HepG2 (cell line): ENCODE results near the gene ZFP36. TPM values are rescaled to one million over a fixed set of nuclear protein-coding genes. Genes with fewer than 3 reads are reported as not detected.

ENCODE experiments used
- CCDC6 ChIP-seq: sonication (generic); formaldehyde crosslinking; IDR thresholded peaks from 2 replicates; pipeline ENCODE4 v1.8.1; 2022; ENCODE audit warnings: mild to moderate bottlenecking, missing genetic modification reagents, moderate library complexity
- FOSL1 ChIP-seq: sonication (generic); formaldehyde crosslinking; IDR thresholded peaks from 2 replicates; pipeline ENCODE4 v1.9.0; 2021; ENCODE audit warnings: missing genetic modification reagents, borderline replicate concordance
- REPIN1 ChIP-seq: sonication (generic); formaldehyde crosslinking; IDR thresholded peaks from 2 replicates; pipeline ENCODE4 v1.8.0; 2022; ENCODE audit warnings: missing genetic modification reagents, low read depth, mild to moderate bottlenecking, borderline replicate concordance
- SP2 ChIP-seq: sonication (generic); formaldehyde crosslinking; IDR thresholded peaks from 2 replicates; pipeline ENCODE4 v1.5.1; 2020; ENCODE audit warnings: mild to moderate bottlenecking, missing genetic modification reagents
- ZBTB21 ChIP-seq: sonication (generic); formaldehyde crosslinking; IDR thresholded peaks from 2 replicates; pipeline ENCODE4 v1.4.0; 2020; ENCODE audit warnings: missing genetic modification reagents
- ZNF878 ChIP-seq: sonication (generic); formaldehyde crosslinking; IDR thresholded peaks from 2 replicates; pipeline ENCODE4 v1.8.1; 2023; ENCODE audit warnings: mild to moderate bottlenecking, missing genetic modification reagents, moderate library complexity
- polyA plus RNA-seq, 8 experiments: library from polyadenylated mRNA; depleted of rRNA in 3 of 8; stranded (reverse) in 7 of 8; unstranded in 1 of 8; fragments of >200 nt; fragmentation: Illumina TruSeq in 4 of 8; extraction: Trizol in 4 of 8; gene quantifications; 2 replicates each; pipeline versions ENCODE4 v1.2.1 to v1.2.3, GENCODE V29; 2011 to 2016; ENCODE audit warnings: low read depth in 4 of 8, missing spikeins in 1 of 8, mixed read lengths in 1 of 8; ENCODE audit not compliant: insufficient read depth in 1 of 8
- total RNA-seq, 5 experiments: library from RNA; depleted of rRNA; stranded (reverse); fragments of >200 nt; fragmentation: Illumina TruSeq; extraction: Trizol; gene quantifications; 2 replicates each; pipeline ENCODE4 v1.2.3, GENCODE V29; 2016; ENCODE audit warnings: low read depth in 1 of 5
- TF ChIP-seq, protein P1 (sequence below), 2 experiments: sonication (generic) in 1 of 2; formaldehyde crosslinking in 1 of 2; IDR thresholded peaks; 2 replicates each; pipeline versions ENCODE4 v1.4.0 to v1.6.1; 2018 to 2020; ENCODE audit warnings: missing genetic modification reagents in 2 of 2, borderline replicate concordance in 1 of 2, low read depth in 1 of 2, mild to moderate bottlenecking in 1 of 2, missing biosample characterization in 1 of 2
- TF ChIP-seq, protein P2 (sequence below): sonication (generic); formaldehyde crosslinking; IDR thresholded peaks from 2 replicates; pipeline ENCODE4 v1.8.1; 2023; ENCODE audit warnings: mild to moderate bottlenecking, inconsistent platforms, moderate library complexity, missing genetic modification reagents, borderline replicate concordance

Gene ZFP36
- total and polyA plus RNA-seq, 2 of the 13 experiments (the other 11 are each of a cell fraction or from before 2014, with no cell fraction given), result 1.4 to 1.7 TPM

DNA sequence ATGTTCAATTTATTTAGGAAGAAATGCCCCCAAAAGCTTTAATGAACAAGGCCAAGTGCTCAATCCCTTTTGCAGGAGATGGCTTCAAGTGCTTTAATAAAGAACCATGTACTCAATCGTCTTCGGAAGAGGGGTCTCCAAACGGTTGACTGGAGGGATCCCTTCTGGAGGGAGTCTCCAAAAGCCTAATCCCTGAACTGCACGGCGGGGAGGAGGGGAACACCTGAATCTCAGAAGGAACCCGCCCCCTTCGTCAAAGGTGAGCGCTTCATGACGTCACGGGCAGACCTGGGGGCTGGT is 16.2 kb upstream of the ZFP36 start (continued):
- TF ChIP-seq, protein P1, sequence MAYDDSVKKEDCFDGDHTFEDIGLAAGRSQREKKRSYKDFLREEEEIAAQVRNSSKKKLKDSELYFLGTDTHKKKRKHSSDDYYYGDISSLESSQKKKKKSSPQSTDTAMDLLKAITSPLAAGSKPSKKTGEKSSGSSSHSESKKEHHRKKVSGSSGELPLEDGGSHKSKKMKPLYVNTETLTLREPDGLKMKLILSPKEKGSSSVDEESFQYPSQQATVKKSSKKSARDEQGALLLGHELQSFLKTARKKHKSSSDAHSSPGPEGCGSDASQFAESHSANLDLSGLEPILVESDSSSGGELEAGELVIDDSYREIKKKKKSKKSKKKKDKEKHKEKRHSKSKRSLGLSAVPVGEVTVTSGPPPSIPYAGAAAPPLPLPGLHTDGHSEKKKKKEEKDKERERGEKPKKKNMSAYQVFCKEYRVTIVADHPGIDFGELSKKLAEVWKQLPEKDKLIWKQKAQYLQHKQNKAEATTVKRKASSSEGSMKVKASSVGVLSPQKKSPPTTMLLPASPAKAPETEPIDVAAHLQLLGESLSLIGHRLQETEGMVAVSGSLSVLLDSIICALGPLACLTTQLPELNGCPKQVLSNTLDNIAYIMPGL (CRISPR knock-in tag; IDR thresholded peaks at IDR 0.05; ENCODE audit: borderline replicate concordance in 1 of 2, low read depth in 1 of 2), result no peak
- no peak for TF ChIP-seq SP2
- TF ChIP-seq FOSL1 (CRISPR knock-in tag), result no peak
- TF ChIP-seq, protein P2, sequence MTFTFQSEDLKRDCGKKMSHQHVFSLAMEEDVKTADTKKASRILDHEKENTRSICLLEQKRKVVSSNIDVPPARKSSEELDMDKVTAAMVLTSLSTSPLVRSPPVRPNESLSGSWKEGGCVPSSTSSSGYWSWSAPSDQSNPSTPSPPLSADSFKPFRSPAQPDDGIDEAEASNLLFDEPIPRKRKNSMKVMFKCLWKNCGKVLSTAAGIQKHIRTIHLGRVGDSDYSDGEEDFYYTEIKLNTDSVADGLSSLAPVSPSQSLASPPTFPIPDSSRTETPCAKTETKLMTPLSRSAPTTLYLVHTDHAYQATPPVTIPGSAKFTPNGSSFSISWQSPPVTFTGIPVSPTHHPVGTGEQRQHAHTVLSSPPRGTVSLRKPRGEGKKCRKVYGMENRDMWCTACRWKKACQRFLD (CRISPR knock-in tag), result 0 out of 2 replicates have a peak, but pooled peaks have one; percentile 10
- 0 out of 2 replicates have a peak, but pooled peaks have one; percentile 19 for TF ChIP-seq REPIN1 (CRISPR knock-in tag)
- TF ChIP-seq CCDC6 (CRISPR knock-in tag), result 0 out of 2 replicates have a peak, but pooled peaks have one; percentile 45
- 0 out of 2 replicates have a peak, but pooled peaks have one; percentile 38 for TF ChIP-seq ZNF878 (CRISPR knock-in tag)
- peak; percentile 97; the same call in 1 of the 2 replicates for TF ChIP-seq ZBTB21 (CRISPR knock-in tag)
